ENCODE data around the gene CAD. TPM values are rescaled to one million over a fixed set of nuclear protein-coding genes. Genes with fewer than 3 reads are reported as not detected.

CAD gene
- polyA plus RNA-seq, 1 donor from 2014 or later, result 14.2 TPM

DNA sequence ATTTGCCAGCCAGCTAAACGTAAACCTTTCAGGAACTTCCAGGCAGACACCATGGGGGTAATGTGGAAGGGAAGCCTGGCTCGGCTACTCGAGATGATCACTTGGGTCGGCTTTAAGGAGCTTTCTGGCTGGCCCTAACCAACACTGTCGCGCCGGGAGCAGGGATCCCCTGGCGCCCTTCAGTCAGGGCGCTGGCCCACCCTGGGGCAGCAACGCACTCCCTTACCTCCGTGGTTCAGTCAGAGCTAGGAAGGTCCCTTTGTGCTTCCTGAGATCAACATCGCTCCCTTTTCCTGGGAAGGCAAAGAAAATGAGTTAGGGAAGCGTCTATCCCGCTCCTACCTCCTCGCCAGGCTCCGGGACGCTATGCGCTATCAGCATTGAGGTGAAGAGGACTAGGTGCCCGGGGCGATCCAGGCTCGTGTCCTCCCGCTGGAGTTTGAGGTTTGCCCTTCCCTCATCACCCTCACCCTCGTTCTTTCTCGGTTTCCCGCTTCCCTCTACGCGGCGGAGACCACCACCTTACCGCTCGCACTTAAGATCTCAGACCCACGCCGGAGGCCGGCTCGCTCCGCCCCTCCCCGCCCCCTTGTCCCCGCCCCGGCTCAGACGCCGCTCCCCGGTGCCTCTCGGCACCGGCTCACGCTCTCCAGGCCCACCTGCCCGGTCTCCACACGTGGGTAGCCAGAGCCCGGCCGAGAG lies 5.8 kb upstream of the CAD start:
- H3K27me3 ChIP-seq (ENCODE audit: insufficient read depth, low read depth, low read length), result no peaks in the 10 kb centered on the region
- peaks cover 10% of the 10 kb centered on the region for H3F3A ChIP-seq (ENCODE audit: insufficient read depth, low read length, poor library complexity, severe bottlenecking)
- H3K9me2 ChIP-seq (ENCODE audit: insufficient read depth, low read length), result no peaks in the 10 kb centered on the region
- no peak for TF ChIP-seq EZH2 (IDR thresholded peaks at IDR 0.05; ENCODE audit: borderline replicate concordance, insufficient read depth, low read length, poor library complexity, severe bottlenecking)
- TF ChIP-seq, protein P1, sequence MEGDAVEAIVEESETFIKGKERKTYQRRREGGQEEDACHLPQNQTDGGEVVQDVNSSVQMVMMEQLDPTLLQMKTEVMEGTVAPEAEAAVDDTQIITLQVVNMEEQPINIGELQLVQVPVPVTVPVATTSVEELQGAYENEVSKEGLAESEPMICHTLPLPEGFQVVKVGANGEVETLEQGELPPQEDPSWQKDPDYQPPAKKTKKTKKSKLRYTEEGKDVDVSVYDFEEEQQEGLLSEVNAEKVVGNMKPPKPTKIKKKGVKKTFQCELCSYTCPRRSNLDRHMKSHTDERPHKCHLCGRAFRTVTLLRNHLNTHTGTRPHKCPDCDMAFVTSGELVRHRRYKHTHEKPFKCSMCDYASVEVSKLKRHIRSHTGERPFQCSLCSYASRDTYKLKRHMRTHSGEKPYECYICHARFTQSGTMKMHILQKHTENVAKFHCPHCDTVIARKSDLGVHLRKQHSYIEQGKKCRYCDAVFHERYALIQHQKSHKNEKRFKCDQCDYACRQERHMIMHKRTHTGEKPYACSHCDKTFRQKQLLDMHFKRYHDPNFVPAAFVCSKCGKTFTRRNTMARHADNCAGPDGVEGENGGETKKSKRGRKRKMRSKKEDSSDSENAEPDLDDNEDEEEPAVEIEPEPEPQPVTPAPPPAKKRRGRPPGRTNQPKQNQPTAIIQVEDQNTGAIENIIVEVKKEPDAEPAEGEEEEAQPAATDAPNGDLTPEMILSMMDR (IDR thresholded peaks at IDR 0.05; ENCODE audit: poor library complexity, severe bottlenecking), result no peak
- TF ChIP-seq POLR2AphosphoS5 (IDR thresholded peaks at IDR 0.05), result no peak
- no peak for TF ChIP-seq EP300 (conservative IDR thresholded peaks at IDR 0.05; ENCODE audit: poor library complexity, severe bottlenecking)
- peak; percentile 55 for TF ChIP-seq MXI1 (conservative IDR thresholded peaks at IDR 0.05; ENCODE audit: poor library complexity, severe bottlenecking)
- no peak for TF ChIP-seq TAF1 (IDR thresholded peaks at IDR 0.05; ENCODE audit: low read depth)
- TF ChIP-seq, protein P2, sequence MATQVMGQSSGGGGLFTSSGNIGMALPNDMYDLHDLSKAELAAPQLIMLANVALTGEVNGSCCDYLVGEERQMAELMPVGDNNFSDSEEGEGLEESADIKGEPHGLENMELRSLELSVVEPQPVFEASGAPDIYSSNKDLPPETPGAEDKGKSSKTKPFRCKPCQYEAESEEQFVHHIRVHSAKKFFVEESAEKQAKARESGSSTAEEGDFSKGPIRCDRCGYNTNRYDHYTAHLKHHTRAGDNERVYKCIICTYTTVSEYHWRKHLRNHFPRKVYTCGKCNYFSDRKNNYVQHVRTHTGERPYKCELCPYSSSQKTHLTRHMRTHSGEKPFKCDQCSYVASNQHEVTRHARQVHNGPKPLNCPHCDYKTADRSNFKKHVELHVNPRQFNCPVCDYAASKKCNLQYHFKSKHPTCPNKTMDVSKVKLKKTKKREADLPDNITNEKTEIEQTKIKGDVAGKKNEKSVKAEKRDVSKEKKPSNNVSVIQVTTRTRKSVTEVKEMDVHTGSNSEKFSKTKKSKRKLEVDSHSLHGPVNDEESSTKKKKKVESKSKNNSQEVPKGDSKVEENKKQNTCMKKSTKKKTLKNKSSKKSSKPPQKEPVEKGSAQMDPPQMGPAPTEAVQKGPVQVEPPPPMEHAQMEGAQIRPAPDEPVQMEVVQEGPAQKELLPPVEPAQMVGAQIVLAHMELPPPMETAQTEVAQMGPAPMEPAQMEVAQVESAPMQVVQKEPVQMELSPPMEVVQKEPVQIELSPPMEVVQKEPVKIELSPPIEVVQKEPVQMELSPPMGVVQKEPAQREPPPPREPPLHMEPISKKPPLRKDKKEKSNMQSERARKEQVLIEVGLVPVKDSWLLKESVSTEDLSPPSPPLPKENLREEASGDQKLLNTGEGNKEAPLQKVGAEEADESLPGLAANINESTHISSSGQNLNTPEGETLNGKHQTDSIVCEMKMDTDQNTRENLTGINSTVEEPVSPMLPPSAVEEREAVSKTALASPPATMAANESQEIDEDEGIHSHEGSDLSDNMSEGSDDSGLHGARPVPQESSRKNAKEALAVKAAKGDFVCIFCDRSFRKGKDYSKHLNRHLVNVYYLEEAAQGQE (IDR thresholded peaks at IDR 0.05; ENCODE audit: borderline replicate concordance), result no peak
- peak; percentile 18 for TF ChIP-seq RAD21 (conservative IDR thresholded peaks at IDR 0.05)
- TF ChIP-seq SMC3 (conservative IDR thresholded peaks at IDR 0.05; ENCODE audit: poor library complexity), result peak; percentile 22
- peak overlapping the region; percentile 97 for H3K9ac ChIP-seq (ENCODE audit: low read length)
- peaks cover 5% of the 10 kb centered on the region for H3K79me2 ChIP-seq (replicated peaks; ENCODE audit: insufficient read depth, low read length)
- peak overlapping the region; percentile 95 for H3K27ac ChIP-seq (ENCODE audit: low read length)
- no peaks in the 10 kb centered on the region for H3K36me3 ChIP-seq (ENCODE audit: insufficient read depth, low read length)
- H2AFZ ChIP-seq (ENCODE audit: low read depth, low read length), result peak overlapping the region; percentile 34
- peak overlapping the region; percentile 86 for H3K4me2 ChIP-seq (ENCODE audit: low read length)
- no peaks in the 10 kb centered on the region for H4K20me1 ChIP-seq (ENCODE audit: insufficient read depth)
- H3K9me3 ChIP-seq (ENCODE audit: low read length), result no peaks in the 10 kb centered on the region
- H3K4me3 ChIP-seq (ENCODE audit: low read length), result peak overlapping the region; percentile 96

DNA sequence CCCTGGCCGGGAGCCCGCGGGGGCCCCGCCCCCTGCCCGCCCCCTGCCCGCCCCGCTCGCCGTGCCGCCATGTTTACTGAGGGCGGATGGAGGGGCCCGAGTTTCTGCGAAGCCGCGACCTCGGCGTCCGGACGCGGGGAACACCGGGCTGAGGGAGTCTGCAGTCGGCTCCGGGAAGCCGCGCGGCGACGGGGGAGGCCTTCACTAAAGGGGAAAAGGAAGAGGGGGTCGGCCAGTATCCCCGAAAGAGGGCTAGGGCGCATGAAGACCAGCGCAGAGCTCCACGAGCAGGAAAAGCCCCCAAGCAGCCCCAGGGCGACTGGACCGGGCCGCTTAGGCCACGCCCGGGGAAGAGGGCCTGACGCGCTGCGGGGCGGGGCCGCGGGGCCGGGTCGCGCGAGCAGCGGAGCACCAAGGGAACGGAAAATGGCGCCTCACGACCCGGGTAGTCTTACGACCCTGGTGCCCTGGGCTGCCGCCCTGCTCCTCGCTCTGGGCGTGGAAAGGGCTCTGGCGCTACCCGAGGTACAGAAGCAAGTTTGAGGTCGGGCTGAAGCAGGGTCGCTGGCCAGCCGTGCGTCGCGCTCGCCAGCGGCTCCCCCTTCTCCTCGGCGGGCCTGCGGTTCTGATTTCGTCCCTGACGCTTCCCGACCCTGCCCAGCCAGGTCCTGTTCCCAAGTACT lies 5.1 kb upstream of the CAD start, which contains the start of the genes ATRAID and SLC5A6:
Gene ATRAID, plus strand, starts transcription at position 99 of the 683 bp plus-strand sequence. Its CDS starts 328 bp downstream, at position 427.
Gene SLC5A6, minus strand, starts transcription at position 326 of the 683 bp plus-strand sequence. CDS start 4,618 bp downstream, outside the sequence.
- H3K4me3 ChIP-seq (ENCODE audit: low read length), result peak within 1 kb of the TSS; percentile 96
- H3F3A ChIP-seq (ENCODE audit: insufficient read depth, low read length, poor library complexity, severe bottlenecking), result peaks cover 10% of the 10 kb centered on the region
- H3K27me3 ChIP-seq (ENCODE audit: insufficient read depth, low read depth, low read length), result no peaks in the 10 kb centered on the region
- peak within 1 kb of the TSS; percentile 97 for H3K9ac ChIP-seq (ENCODE audit: low read length)
- H3K27ac ChIP-seq (ENCODE audit: low read length), result peak within 1 kb of the TSS; percentile 95
- no peaks in the 10 kb centered on the region for H4K20me1 ChIP-seq (ENCODE audit: insufficient read depth)
- H3K9me3 ChIP-seq (ENCODE audit: low read length), result no peaks in the 10 kb centered on the region
- H3K79me2 ChIP-seq (replicated peaks; ENCODE audit: insufficient read depth, low read length), result peaks cover 5% of the 10 kb centered on the region
- no peaks in the 10 kb centered on the region for H3K9me2 ChIP-seq (ENCODE audit: insufficient read depth, low read length)
- H3K36me3 ChIP-seq (ENCODE audit: insufficient read depth, low read length), result no peaks in the 10 kb centered on the region
- peak within 1 kb of the TSS; percentile 92 for H2AFZ ChIP-seq (ENCODE audit: low read depth, low read length)
- peak within 1 kb of the TSS; percentile 86 for H3K4me2 ChIP-seq (ENCODE audit: low read length)
- TF ChIP-seq, protein P1 (IDR thresholded peaks at IDR 0.05; ENCODE audit: poor library complexity, severe bottlenecking), result peak; percentile 17
- TF ChIP-seq SMC3 (conservative IDR thresholded peaks at IDR 0.05; ENCODE audit: poor library complexity), result no peak
- TF ChIP-seq EZH2 (IDR thresholded peaks at IDR 0.05; ENCODE audit: borderline replicate concordance, insufficient read depth, low read length, poor library complexity, severe bottlenecking), result no peak
- TF ChIP-seq, protein P2 (IDR thresholded peaks at IDR 0.05; ENCODE audit: borderline replicate concordance), result peak; percentile 91
- peak; percentile 87 for TF ChIP-seq POLR2AphosphoS5 (IDR thresholded peaks at IDR 0.05)
- TF ChIP-seq TAF1 (IDR thresholded peaks at IDR 0.05; ENCODE audit: low read depth), result peak; percentile 97
- TF ChIP-seq RAD21 (conservative IDR thresholded peaks at IDR 0.05), result no peak
- peak; percentile 73 for TF ChIP-seq MXI1 (conservative IDR thresholded peaks at IDR 0.05; ENCODE audit: poor library complexity, severe bottlenecking)
- peak; percentile 47 for TF ChIP-seq EP300 (conservative IDR thresholded peaks at IDR 0.05; ENCODE audit: poor library complexity, severe bottlenecking)

All from neural cell (in vitro differentiated cells).